Duodenal mucosa (tissue), 2 donors: ENCODE data around the gene SLC25A40.
A peak's percentile ranks its signal among the peaks of the same experiment; 100 is the strongest.

ENCODE experiments used
- H3K27ac ChIP-seq: one replicate; pipeline ENCODE4 v1.7.0; 2013; ENCODE audit warnings: low read depth, low read length
- H3K27me3 ChIP-seq, 2 donors: one replicate each; pipeline ENCODE4 v1.7.0; 2013; ENCODE audit warnings: low read length in 2 of 2, control low read depth in 1 of 2; ENCODE audit not compliant: insufficient read depth in 2 of 2, control insufficient read depth in 1 of 2
- H3K36me3 ChIP-seq, 2 donors: one replicate each; pipeline ENCODE4 v1.7.0; 2013; ENCODE audit warnings: low read length in 2 of 2, control low read depth in 1 of 2; ENCODE audit not compliant: insufficient read depth in 2 of 2, control insufficient read depth in 1 of 2
- H3K4me1 ChIP-seq, 2 donors: one replicate each; pipeline ENCODE4 v1.7.0; 2013; ENCODE audit warnings: low read length in 2 of 2, control low read depth in 1 of 2; ENCODE audit not compliant: insufficient read depth in 2 of 2, control insufficient read depth in 1 of 2
- H3K4me3 ChIP-seq, 2 donors: one replicate each; pipeline ENCODE4 v1.7.0; 2013; ENCODE audit warnings: low read length in 2 of 2, low read depth in 1 of 2
- H3K9ac ChIP-seq, 2 donors: one replicate each; pipeline ENCODE4 v1.7.0; 2013; ENCODE audit warnings: low read length in 2 of 2, low read depth in 1 of 2
- H3K9me3 ChIP-seq, 2 donors: one replicate each; pipeline ENCODE4 v1.7.0; 2013; ENCODE audit warnings: low read length in 2 of 2, control low read depth in 1 of 2; ENCODE audit not compliant: control insufficient read depth in 1 of 2

Gene SLC25A40

DNA sequence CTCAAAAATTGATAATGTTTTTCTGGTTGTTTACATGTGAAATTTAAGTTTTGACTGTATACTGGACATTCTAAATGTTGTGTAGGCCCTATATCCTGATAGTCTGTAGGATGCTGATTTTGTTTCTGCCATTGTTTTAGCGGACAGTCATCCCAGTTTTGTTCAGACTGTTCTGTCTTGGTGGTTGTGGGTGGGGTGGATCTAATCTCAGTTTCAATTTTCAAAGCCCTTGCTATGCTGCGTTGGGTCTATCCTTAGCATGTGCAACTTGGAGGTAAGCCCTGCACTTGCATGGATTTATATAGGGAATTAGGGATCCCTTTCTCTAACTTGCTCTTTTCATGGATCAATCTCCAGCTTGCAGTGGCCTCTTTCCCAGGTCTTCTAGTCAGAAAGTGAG is 19.2 kb upstream of the SLC25A40 start:
- Histone ChIP-seq H3K27me3 (no peaks in the 10 kb centered on the region), H3K9me3 (no peaks in the 10 kb centered on the region), H3K4me3 (no peak overlapping the region)

DNA sequence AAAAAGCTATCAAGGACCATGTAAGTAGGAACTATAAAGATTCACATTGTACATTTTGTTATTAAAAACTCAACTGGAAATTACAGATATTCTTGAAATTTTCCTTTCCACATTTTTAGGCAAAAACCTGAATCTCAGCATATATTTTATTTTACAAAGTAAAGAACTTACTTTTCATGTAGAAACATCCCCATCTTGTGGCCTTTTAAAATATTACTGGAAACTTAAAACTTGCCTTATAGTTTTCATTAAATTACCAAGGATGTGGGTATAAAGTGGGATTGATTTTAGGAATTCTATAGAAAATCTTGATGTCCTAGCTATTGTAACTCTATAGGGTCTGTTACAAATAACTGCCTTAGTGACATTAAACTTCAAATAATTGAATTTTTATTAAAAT is 10.7 kb upstream of the SLC25A40 start:
- peaks cover 9 to 18% of the 10 kb centered on the region in 2 donors for H3K36me3 ChIP-seq
- H3K27me3 ChIP-seq, result no peaks in the 10 kb centered on the region
- H3K27ac ChIP-seq, result no peak overlapping the region
- H3K4me1 ChIP-seq, result no peaks in the 10 kb centered on the region
- H3K4me3 ChIP-seq, result no peak overlapping the region
- H3K9me3 ChIP-seq, result no peaks in the 10 kb centered on the region
- H3K9ac ChIP-seq, result no peak overlapping the region

More for the DNA sequence above, 19.2 kb upstream of the SLC25A40 start:
- no peaks in the 10 kb centered on the region for H3K4me1 ChIP-seq
- H3K9ac ChIP-seq, result no peak overlapping the region
- no peak overlapping the region for H3K27ac ChIP-seq
- H3K36me3 ChIP-seq, result peaks cover 0 to 12% of the 10 kb centered on the region in 2 donors

- Histone ChIP-seq H3K27ac (no peak overlapping the region), H3K9me3 (no peaks in the 10 kb centered on the region), H3K27me3 (no peaks in the 10 kb centered on the region), H3K36me3 (peaks cover 9 to 18% of the 10 kb centered on the region in 2 donors), H3K9ac (no peak overlapping the region), H3K4me3 (no peak overlapping the region), H3K4me1 (no peaks in the 10 kb centered on the region)
Observed at GRCh38 chr7:87885018-87885417, 8.9 kb upstream of the SLC25A40 start.

DNA sequence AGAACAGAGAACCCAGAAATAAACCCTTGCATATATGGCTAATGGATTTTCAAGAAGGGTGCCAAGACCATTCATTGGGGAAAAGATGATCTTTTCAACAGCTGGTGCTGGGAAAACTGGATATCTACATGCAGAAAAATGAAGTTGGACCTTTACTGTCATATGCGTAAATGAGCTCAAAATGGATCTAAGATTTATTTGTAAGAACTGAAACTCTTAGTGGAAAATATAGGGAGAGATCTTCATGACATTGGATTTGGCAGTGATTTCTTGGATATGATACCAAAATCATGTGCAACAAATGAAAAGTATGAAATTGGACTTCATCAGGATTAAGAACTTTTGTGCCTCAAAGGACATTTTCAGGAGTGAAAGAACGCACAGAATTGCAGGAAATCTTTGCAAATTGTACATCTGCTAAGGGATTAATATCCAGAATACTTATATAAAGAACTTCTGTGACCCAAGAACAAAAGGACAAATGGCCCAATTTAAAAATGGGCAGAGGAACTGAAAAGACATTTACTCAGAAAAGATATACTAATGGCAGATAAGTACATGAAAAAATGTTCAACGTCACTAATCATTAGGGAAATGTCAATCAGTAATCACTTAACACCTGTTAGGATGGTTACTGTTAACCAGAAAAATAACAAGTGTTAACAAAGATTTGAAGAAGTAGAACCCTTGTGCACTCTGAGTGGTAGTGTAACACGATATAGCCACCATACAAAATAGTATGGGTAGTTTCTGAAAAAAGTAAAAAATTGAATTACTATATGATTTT is 6.2 kb upstream of the SLC25A40 start:
- peaks cover 7 to 8% of the 10 kb centered on the region in 2 donors for H3K4me1 ChIP-seq
- no peaks in the 10 kb centered on the region for H3K9me3 ChIP-seq
- peaks cover 0 to 11% of the 10 kb centered on the region in 2 donors for H3K36me3 ChIP-seq
- H3K27ac ChIP-seq, result no peak overlapping the region
- H3K9ac ChIP-seq, result no peak overlapping the region
- H3K27me3 ChIP-seq, result no peaks in the 10 kb centered on the region
- no peak overlapping the region for H3K4me3 ChIP-seq

DNA sequence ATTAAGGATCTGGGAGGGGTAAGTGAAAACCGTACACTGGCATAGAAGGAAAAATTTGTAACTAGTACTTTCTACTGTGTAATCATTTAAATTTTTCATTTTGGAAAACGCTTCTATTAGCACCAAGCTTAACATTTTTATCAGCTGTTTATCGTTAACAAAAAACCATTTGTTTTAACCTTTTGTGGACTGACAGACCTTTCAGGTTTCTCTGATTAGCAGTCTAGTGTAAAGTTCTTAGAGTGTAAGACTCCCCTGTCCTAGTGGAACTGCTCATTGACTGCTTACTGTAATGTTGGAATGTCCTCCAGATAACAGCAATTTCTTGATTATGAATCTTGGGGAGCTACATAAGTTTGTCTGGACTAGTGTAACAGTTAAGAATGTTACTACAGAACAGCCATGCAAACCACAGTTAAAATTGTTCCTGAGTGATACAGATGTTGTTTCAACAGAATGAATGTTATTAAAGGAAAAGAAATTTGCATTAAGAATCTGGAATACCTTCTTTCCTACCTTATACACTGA is 2.1 kb upstream of the SLC25A40 start:
- peak overlapping the region in 1 of 2 donors; percentile 7 for H3K9ac ChIP-seq
- no peaks in the 10 kb centered on the region for H3K9me3 ChIP-seq
- no peak overlapping the region for H3K27ac ChIP-seq
- H3K36me3 ChIP-seq, result peaks cover 0 to 10% of the 10 kb centered on the region in 2 donors
- H3K27me3 ChIP-seq, result no peaks in the 10 kb centered on the region
- H3K4me1 ChIP-seq, result peaks cover 16 to 22% of the 10 kb centered on the region in 2 donors
- peak overlapping the region in 1 of 2 donors; percentile 90 for H3K4me3 ChIP-seq

DNA sequence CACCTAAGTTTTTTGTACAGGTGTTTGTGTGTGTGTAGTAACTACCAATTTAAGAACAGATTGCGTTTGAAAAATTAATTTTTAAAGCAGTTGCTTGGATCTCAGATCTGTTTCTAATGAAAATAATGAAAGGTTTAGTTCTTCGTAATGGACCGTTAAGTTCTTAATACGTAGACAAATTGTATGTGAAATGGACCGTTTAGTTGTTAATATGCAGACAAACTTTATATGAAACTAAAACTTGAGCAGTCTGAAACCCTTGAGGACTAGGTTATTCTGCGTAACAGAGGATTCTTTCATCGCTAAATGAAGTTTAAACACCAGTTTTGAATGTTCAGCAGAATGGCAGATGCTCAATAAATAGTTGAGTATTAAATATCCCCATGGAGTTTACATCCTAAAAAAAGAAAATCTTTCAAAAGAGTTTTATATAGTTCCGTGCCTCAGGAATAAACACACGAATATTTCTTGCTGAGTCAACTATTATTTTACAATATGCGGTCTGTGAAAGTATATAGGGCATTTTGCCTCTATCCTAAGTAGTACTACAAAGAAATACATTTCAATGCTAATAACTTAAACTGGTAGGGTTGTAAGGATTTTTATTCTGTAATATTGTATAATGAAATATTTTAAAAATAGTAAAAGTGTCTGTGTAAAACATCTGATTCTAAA is 1.3 kb upstream of the SLC25A40 start:
- no peaks in the 10 kb centered on the region for H3K9me3 ChIP-seq
- H3K27me3 ChIP-seq, result no peaks in the 10 kb centered on the region
- H3K36me3 ChIP-seq, result peaks cover 0 to 9% of the 10 kb centered on the region in 2 donors
- H3K9ac ChIP-seq, result peak overlapping the region; percentile 91 to 92
- H3K27ac ChIP-seq, result no peak overlapping the region
- H3K4me1 ChIP-seq, result peaks cover 16 to 22% of the 10 kb centered on the region in 2 donors
- H3K4me3 ChIP-seq, result peak overlapping the region; percentile 89 to 90

GRCh38 chr7:87876869-87877234 is 692 bp upstream of the SLC25A40 start:
- Histone ChIP-seq H3K36me3 (peaks cover 0 to 4% of the 10 kb centered on the region in 2 donors), H3K4me1 (peaks cover 16 to 22% of the 10 kb centered on the region in 2 donors), H3K9ac (peak overlapping the region; percentile 91 to 92), H3K27me3 (no peaks in the 10 kb centered on the region), H3K9me3 (no peaks in the 10 kb centered on the region), H3K27ac (peak overlapping the region; percentile 90), H3K4me3 (peak overlapping the region; percentile 89 to 90)

- peak overlapping the region; percentile 77 to 91 for H3K9ac ChIP-seq
- H3K27me3 ChIP-seq, result no peaks in the 10 kb centered on the region
- peak overlapping the region; percentile 89 to 90 for H3K4me3 ChIP-seq
- H3K9me3 ChIP-seq, result peaks cover 8 to 9% of the 10 kb centered on the region in 2 donors
- H3K4me1 ChIP-seq, result peaks cover 16 to 22% of the 10 kb centered on the region in 2 donors
- peaks cover 8 to 13% of the 10 kb centered on the region in 2 donors for H3K36me3 ChIP-seq
- H3K27ac ChIP-seq, result peak overlapping the region; percentile 90
Observed at GRCh38 chr7:87875151-87876039, 765 bp downstream of the SLC25A40 start.

- H3K9me3 ChIP-seq, result peaks cover 12% of the 10 kb centered on the region in 2 donors
- H3K9ac ChIP-seq, result no peak overlapping the region
- H3K4me1 ChIP-seq, result peaks cover 16 to 22% of the 10 kb centered on the region in 2 donors
- peaks cover 8 to 9% of the 10 kb centered on the region in 2 donors for H3K36me3 ChIP-seq
- no peak overlapping the region for H3K27ac ChIP-seq
- H3K4me3 ChIP-seq, result peak overlapping the region; percentile 89 to 90
- no peaks in the 10 kb centered on the region for H3K27me3 ChIP-seq
Observed at GRCh38 chr7:87874066-87874465, 2.1 kb downstream of the SLC25A40 start.
